ENCODE measurements around the gene NR2F1-AS1.
A peak's percentile ranks its signal among the peaks of the same experiment; 100 is the strongest.

Gene NR2F1-AS1

DNA sequence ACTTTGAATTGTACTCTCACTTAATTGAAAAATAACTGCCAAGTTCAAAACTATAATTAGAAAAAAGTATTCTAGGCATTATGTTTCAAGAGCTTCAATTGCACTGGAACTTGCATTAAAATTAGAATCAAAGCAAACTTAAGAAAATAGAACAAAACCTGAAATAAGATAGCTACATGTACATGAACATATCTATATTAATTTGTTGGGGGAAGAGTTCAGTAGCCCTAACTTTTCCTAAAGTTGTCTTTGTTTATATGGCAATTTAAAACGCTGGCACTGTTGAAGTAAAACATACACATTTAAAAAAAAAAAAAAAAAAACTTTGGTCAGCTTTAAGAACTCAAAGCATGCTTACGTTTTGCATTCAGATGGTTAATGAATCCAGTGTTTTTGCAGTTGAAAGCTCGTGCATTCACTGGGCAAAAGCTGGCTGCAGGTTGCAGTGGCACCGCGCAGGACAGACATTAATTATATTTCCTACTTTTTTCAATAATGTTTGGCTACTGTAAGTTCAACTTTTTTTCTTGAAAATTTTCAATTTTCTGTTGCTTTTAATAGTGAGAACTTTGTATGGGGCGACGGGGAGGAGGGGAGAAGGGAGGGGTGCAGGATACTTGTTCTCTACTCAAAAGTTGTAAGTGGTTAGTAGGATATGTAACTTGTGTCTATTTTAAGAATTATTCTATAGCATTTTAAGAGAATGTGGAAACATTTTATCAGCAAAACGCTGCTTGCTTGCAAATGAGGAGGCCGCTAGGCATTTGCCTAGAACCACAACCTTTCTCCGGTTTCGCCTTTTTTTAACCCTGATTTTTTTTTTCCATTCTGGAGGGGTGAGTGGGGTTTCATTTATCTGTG, 5.9 kb upstream of the NR2F1-AS1 start:
- FAIRE-seq (no peak), DNase-seq (ENCODE audit: insufficient read length) (no peak)
- TF ChIP-seq TAF1 (IDR thresholded peaks at IDR 0.05; ENCODE audit: borderline replicate concordance, low read depth, low read length) (no peak), POLR2AphosphoS5 (IDR thresholded peaks at IDR 0.05; ENCODE audit: low read depth, low read length) (no peak), POLR2A (IDR thresholded peaks at IDR 0.05; ENCODE audit: low read depth, low read length) (no peak)

DNA sequence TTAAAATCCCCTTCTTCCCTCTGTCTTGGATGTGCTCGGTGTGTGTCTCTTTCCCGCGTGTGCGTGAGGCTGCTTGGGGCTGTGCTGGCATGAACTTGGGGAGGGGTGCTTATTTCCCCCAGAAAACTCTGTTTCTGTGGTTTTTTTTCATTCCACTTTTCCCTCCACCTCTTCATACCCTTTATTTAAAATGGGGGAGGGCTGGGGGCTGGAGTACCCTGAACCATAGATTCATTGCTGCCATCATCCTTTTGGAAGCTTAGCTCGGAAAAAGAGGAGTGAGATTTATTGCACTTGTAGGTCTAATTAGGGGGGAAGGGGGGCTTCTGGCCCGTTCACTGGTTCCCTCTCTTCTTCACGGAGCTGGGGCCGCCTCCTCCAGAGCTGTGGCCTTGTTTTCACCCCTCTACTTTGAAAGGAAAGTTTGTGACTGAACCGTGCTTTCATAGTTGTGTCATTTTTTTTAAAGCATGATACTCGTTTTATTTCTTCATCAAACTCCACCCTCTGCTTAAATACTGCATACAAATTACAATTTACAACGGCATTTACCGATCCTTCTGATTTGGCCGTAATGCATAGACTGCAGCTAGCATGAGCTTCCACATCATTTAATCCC, 4.9 kb upstream of the NR2F1-AS1 start:
- TF ChIP-seq POLR2AphosphoS5 (IDR thresholded peaks at IDR 0.05; ENCODE audit: low read depth, low read length) (no peak), TAF1 (IDR thresholded peaks at IDR 0.05; ENCODE audit: borderline replicate concordance, low read depth, low read length) (no peak), POLR2A (IDR thresholded peaks at IDR 0.05; ENCODE audit: low read depth, low read length) (no peak)
- FAIRE-seq, result no peak
- DNase-seq (ENCODE audit: insufficient read length), result no peak

DNA sequence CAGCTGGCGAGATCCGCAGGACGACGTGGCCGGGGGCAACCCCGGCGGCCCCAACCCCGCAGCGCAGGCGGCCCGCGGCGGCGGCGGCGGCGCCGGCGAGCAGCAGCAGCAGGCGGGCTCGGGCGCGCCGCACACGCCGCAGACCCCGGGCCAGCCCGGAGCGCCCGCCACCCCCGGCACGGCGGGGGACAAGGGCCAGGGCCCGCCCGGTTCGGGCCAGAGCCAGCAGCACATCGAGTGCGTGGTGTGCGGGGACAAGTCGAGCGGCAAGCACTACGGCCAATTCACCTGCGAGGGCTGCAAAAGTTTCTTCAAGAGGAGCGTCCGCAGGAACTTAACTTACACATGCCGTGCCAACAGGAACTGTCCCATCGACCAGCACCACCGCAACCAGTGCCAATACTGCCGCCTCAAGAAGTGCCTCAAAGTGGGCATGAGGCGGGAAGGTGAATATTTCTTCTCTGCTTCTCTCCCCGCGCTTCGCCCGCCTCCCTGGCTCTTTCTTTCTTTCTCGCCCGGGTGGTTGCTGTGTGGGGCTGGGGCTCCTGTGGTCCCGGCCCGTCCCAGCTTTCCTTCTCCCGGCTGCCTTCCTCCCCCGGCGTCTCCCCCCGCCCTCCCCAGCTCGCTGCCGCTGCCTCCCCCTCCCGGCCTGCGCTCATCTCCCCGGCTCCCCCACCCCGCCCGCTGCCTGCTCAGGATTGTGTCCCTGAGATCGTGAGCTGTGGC, 4.2 kb upstream of the NR2F1-AS1 start:
- DNase-seq (ENCODE audit: insufficient read length), result no peak

DNA sequence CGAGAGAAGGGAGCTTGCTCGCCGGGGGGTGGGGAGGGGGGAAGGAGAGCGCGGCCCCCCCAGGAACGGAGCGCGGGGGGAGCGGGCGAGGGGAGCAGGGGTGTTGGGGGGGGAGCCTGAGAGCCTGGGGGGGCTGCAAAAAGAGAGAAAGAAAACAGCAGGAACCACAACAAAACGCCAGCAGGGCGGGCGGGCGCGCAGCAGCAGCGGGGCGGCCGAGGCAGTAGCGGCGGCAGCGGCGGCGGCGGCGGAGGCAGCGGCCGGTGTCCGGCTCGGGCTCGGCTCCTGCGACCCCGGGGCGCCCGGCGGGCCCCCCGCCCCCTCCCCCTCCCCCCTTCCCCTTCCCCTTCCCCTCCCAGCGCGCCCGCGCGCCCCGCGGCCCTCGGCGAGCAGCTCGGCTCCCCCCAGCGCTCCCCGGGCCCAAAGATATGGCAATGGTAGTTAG, 3.6 kb upstream of the NR2F1-AS1 start:
- TF ChIP-seq TAF1 (IDR thresholded peaks at IDR 0.05; ENCODE audit: borderline replicate concordance, low read depth, low read length) (no peak), POLR2AphosphoS5 (IDR thresholded peaks at IDR 0.05; ENCODE audit: low read depth, low read length) (no peak), POLR2A (IDR thresholded peaks at IDR 0.05; ENCODE audit: low read depth, low read length) (no peak)
- DNase-seq (ENCODE audit: insufficient read length), result no peak
- no peak for FAIRE-seq

More for the DNA sequence above, 4.2 kb upstream of the NR2F1-AS1 start:
- no peak for TF ChIP-seq TAF1 (IDR thresholded peaks at IDR 0.05; ENCODE audit: borderline replicate concordance, low read depth, low read length)
- no peak for TF ChIP-seq POLR2AphosphoS5 (IDR thresholded peaks at IDR 0.05; ENCODE audit: low read depth, low read length)
- no peak for TF ChIP-seq POLR2A (IDR thresholded peaks at IDR 0.05; ENCODE audit: low read depth, low read length)
- no peak for FAIRE-seq

DNA sequence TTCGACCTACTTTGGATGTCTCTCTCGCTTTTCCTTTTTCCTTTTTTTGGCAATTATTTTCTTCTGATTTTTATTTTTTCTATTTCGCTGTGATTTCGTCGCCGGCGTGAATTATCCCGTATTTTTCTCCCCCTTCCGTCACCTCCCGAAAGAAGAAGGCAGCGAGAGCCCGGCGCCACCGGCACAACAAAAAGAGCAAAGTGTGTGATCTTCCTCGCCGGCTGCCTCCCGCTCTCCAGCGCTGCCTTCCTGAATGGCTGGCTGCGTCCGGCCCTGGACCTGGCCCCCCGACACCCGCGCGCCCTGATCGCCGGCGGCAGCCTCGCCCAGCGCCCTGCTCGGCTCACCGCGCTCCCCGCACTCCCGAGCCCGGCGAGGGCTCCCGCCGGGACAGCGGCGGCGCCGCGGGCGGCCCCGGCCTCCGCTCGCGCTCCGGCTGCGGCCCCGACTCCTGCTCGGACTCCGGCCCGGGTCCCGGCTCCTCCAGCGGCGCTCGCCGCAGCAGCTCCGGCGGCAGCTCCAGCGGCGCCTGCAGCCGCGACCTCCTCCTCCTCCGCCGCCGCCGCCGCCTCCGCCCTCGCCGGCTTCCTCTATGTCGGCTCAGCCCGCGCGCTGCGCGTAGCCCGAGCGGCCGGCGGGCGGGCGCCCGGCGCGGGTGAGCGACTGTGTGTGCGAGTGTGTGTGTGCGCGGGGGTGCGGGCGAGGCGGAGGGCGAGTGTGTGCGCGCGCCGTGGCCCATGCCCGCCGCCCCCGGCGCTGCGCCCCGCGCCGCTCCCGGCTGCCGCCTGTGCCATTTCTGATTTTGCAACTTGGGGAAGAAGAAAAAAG, 3.0 kb upstream of the NR2F1-AS1 start:
- FAIRE-seq, result no peak
- no peak for DNase-seq (ENCODE audit: insufficient read length)
- TF ChIP-seq POLR2AphosphoS5 (IDR thresholded peaks at IDR 0.05; ENCODE audit: low read depth, low read length), result no peak
- no peak for TF ChIP-seq TAF1 (IDR thresholded peaks at IDR 0.05; ENCODE audit: borderline replicate concordance, low read depth, low read length)
- no peak for TF ChIP-seq POLR2A (IDR thresholded peaks at IDR 0.05; ENCODE audit: low read depth, low read length)

DNA sequence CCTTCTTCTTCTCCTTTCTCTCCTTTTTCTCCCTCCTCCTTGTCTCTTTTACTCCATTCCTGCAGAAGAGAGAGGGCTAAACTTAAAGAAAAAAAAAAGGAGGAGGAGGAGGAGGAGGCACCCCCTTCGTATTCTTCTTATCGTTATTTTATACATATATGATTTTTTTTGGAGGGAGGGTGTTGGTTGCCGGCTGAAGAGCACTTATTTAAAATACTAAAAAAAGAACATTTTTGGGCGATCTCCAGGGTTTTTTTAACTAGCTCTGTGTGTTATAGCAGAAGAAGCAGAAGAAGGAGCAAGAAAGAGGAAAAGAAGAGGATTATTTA, 2.4 kb upstream of the NR2F1-AS1 start:
- TF ChIP-seq TAF1 (IDR thresholded peaks at IDR 0.05; ENCODE audit: borderline replicate concordance, low read depth, low read length) (no peak), POLR2AphosphoS5 (IDR thresholded peaks at IDR 0.05; ENCODE audit: low read depth, low read length) (no peak), POLR2A (IDR thresholded peaks at IDR 0.05; ENCODE audit: low read depth, low read length) (no peak)
- DNase-seq (ENCODE audit: insufficient read length) (no peak), FAIRE-seq (no peak)

DNA sequence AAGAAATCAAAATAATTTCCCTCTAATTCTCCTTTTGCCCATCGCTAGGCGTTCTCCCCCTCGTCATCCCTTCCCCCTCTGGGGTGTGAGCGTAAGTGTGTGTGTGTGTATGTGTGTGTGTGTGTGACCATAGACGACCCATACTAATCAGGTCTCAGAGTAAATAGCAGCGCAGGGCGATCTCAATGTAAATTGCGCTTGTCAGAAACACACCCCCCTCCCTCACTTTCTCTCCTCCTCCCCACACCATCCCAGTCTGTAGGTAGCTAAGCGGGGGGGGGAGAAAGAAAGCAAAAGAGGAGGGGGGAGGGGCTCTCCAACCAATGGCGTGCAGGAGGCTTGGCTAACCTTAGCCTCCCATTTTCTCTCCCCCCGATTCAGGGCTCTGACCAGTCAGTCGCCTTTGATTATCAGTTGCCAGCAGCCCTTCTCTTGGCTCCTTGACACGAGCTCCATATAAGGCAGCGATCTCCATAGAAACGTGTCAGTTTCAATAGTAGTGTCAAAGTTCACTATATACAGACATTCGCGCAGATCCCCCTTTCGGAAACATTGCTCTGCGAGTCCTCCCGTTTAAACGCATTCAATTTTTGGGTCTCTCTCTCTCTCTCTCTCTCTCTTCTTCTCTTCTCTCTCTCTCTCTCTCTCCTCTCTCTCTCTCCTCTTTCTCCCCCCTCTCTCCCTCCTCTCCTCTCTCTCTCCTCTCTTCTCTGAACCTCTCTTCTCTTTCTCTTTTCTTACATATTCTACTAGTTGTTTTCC, 1.8 kb upstream of the NR2F1-AS1 start, which contains the start of gene NR2F1:
NR2F1 (plus strand) TSS at position 546 of the 762 bp plus-strand sequence. CDS start 1,802 bp downstream, outside the sequence.
- FAIRE-seq, result peak; percentile 77
- no peak for TF ChIP-seq TAF1 (IDR thresholded peaks at IDR 0.05; ENCODE audit: borderline replicate concordance, low read depth, low read length)
- no peak for TF ChIP-seq POLR2A (IDR thresholded peaks at IDR 0.05; ENCODE audit: low read depth, low read length)
- no peak for TF ChIP-seq POLR2AphosphoS5 (IDR thresholded peaks at IDR 0.05; ENCODE audit: low read depth, low read length)
- no peak for DNase-seq (ENCODE audit: insufficient read length)

DNA sequence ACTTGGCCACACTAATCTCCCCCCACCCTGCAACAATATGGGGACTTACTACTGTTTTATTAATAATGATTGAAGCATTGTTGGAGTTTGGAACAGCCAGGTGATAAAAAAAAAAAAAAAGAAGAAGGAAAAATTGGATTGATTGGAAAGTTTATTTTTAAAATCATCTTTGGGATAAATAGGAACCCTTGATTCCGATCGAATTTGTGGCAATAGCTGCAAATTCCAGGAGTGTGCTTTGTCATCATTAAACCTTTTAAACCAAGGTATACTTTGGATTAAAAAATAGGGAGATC, 1.1 kb upstream of the NR2F1-AS1 start:
- FAIRE-seq (no peak), DNase-seq (ENCODE audit: insufficient read length) (no peak)
- TF ChIP-seq POLR2A (IDR thresholded peaks at IDR 0.05; ENCODE audit: low read depth, low read length), result no peak
- TF ChIP-seq TAF1 (IDR thresholded peaks at IDR 0.05; ENCODE audit: borderline replicate concordance, low read depth, low read length), result no peak
- TF ChIP-seq POLR2AphosphoS5 (IDR thresholded peaks at IDR 0.05; ENCODE audit: low read depth, low read length), result no peak

DNA sequence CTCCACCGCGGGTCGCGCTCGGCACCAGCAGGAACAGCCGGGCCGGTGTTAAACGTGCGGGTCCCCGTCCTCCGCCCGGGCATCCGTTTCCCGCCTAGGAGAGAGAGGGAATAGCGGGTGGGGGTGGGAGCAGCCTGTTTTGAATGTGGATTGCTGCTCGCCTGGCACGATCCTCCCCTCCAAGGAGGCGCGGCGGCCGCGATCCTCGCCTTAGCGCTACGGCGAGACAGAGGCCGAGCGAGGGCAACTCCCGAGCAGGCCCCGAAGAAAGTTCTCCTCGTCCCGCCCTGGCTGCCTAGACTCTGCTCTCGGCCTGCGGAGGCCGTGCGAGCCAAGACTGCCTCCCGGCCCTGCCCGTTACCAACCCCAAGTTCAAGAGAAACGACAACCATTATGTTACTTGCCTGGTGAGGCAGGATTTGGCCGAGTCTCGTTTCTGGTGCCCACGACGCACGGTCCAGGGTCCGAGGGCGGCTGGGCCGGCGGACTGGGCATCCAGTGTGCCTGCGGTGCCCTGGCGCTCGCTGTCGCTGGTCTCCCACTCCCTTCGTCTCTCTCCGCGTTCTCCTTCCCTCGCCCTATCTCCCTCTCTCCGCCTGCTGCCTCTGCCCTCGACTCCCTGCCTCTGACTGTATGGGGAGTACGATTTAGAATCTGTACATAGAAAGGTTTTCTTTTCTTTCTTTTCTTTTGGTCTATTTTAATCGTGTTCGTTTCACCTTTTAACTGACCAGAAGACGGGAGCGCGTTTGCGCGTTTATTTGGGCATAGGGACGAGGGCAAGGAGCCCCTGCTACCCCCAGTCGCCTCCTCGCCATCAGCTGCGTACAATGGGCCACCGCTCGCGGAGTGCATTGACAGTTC, 724 bp downstream of the NR2F1-AS1 start:
- no peak for TF ChIP-seq POLR2A (IDR thresholded peaks at IDR 0.05; ENCODE audit: low read depth, low read length)
- no peak for TF ChIP-seq TAF1 (IDR thresholded peaks at IDR 0.05; ENCODE audit: borderline replicate concordance, low read depth, low read length)
- no peak for TF ChIP-seq POLR2AphosphoS5 (IDR thresholded peaks at IDR 0.05; ENCODE audit: low read depth, low read length)

More for the DNA sequence above, 724 bp downstream of the NR2F1-AS1 start:
- DNase-seq (ENCODE audit: insufficient read length) (no peak), FAIRE-seq (no peak)
